ENCODE measurements around the gene SETD2. TPM values are rescaled to one million over a fixed set of nuclear protein-coding genes. Genes with fewer than 3 reads are reported as not detected.
A peak's percentile ranks its signal among the peaks of the same experiment; 100 is the strongest.
"Not testable (repeated sequence)": the region's sequence is repeated elsewhere in the genome, so short reads cannot be mapped to it uniquely, and the experiment has no call there.

The SETD2 gene
- total and polyA plus RNA-seq, 2 experiments from 2014 or later = 16.7 to 45.2 TPM

- no peak for TF ChIP-seq ETS1 (IDR thresholded peaks at IDR 0.05)
- TF ChIP-seq CREB1 (CRISPR knock-in tag; IDR thresholded peaks at IDR 0.05; ENCODE audit: low read depth) = no peak
- TF ChIP-seq EZH2 (IDR thresholded peaks at IDR 0.05; ENCODE audit: low read depth, unreplicated experiment) = no peak
- TF ChIP-seq CTCF (conservative IDR thresholded peaks at IDR 0.05; ENCODE audit: low read depth in 2 of 2) = no peak
- TF ChIP-seq JUNB (IDR thresholded peaks at IDR 0.05; ENCODE audit: unreplicated experiment) = no peak
Measured at GRCh38 chr3:47041114-47041513, 122.8 kb downstream of the SETD2 start (continued).

DNA sequence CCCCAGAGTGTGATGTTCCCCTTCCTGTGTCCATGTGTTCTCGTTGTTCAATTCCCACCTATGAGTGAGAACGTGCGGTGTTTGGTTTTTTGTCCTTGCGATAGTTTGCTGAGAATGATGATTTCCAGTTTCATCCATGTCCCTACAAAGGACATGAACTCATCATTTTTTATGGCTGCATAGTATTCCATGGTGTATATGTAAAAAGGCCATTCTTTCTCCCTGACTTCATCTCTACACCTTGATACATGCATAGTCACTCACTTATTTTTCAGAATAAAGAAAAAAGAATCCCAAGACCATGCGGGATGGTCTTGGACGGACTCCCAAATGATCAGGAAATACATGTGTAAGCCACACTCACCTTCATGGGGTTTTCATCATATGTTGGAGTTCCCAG is 126.6 kb downstream of the SETD2 start:
- H3K4me3 ChIP-seq; H3K79me2 ChIP-seq (replicated peaks; ENCODE audit: insufficient read depth); H3K27me3 ChIP-seq (ENCODE audit: insufficient read depth); H3K9me3 Mint-ChIP-seq; H3K4me1 ChIP-seq (ENCODE audit: insufficient read depth); H3K27me3 Mint-ChIP-seq (ENCODE audit: insufficient read depth, low read depth, poor library complexity); H3K9me2 ChIP-seq (ENCODE audit: insufficient read depth); H3F3A ChIP-seq (replicated peaks; ENCODE audit: low read depth); H3K4me1 Mint-ChIP-seq; DNase-seq (ENCODE audit: low spot score); H2AFZ ChIP-seq; H3K4me2 ChIP-seq; ATAC-seq; H3K4me3 Mint-ChIP-seq; H3K27ac Mint-ChIP-seq: not testable (repeated sequence)
- H3K36me3 ChIP-seq (ENCODE audit: insufficient read depth) = peaks cover 43% of the 10 kb centered on the region
- peaks cover 12% of the 10 kb centered on the region; the same call in 1 of the 2 replicates for H4K20me1 ChIP-seq (replicated peaks; ENCODE audit: insufficient read depth)
- H3K27ac ChIP-seq (ENCODE audit: low read depth) = peak overlapping the region; percentile 12; the same call in 1 of the 2 replicates
- peaks cover 64% of the 10 kb centered on the region for H3K36me3 Mint-ChIP-seq (ENCODE audit: low read depth)

DNA sequence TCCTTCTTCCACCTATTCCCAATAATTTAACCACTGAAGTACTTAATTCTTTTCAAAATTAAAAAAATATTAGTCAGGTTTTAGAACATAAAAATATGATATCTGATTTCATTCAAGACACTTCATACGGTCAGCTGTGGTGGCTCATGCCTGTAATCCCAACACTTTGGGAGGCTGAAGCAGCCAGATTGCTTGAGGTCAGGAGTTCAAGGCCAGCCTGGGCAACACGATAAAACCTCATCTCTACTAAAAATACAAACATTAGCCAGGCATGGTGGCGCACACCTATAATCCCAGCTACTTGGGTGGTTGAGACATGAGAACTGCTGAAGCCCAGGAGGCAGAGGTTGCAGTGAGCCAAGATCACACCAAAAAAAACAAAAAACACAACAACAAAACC is 127.8 kb downstream of the SETD2 start:
- H3K4me3 ChIP-seq = no peak overlapping the region
- H3K4me1 Mint-ChIP-seq = no peaks in the 10 kb centered on the region
- no peak for DNase-seq (ENCODE audit: low spot score)
- H3K4me3 Mint-ChIP-seq = no peak overlapping the region
- peaks cover 12% of the 10 kb centered on the region; the same call in 1 of the 2 replicates for H4K20me1 ChIP-seq (replicated peaks; ENCODE audit: insufficient read depth)
- no peaks in the 10 kb centered on the region for H3F3A ChIP-seq (replicated peaks; ENCODE audit: low read depth)
- ATAC-seq = no peak
- 0 out of 3 replicates have a peak, but pooled peaks cover 4% of the 10 kb centered on the region for H3K9me3 Mint-ChIP-seq
- no peaks in the 10 kb centered on the region for H3K27me3 Mint-ChIP-seq (ENCODE audit: insufficient read depth, low read depth, poor library complexity)
- no peak overlapping the region for H3K27ac Mint-ChIP-seq
- H3K9me2 ChIP-seq (ENCODE audit: insufficient read depth) = no peaks in the 10 kb centered on the region
- peaks cover 55% of the 10 kb centered on the region for H3K36me3 Mint-ChIP-seq (ENCODE audit: low read depth)
- H3K36me3 ChIP-seq (ENCODE audit: insufficient read depth) = peaks cover 34% of the 10 kb centered on the region
- H3K4me2 ChIP-seq = no peak overlapping the region
- H3K4me1 ChIP-seq (ENCODE audit: insufficient read depth) = no peaks in the 10 kb centered on the region
- no peaks in the 10 kb centered on the region for H3K79me2 ChIP-seq (replicated peaks; ENCODE audit: insufficient read depth)
- H3K27ac ChIP-seq (ENCODE audit: low read depth) = no peak overlapping the region
- no peaks in the 10 kb centered on the region for H3K27me3 ChIP-seq (ENCODE audit: insufficient read depth)
- H2AFZ ChIP-seq = no peak overlapping the region
- TF ChIP-seq CTCF (conservative IDR thresholded peaks at IDR 0.05; ENCODE audit: low read depth in 2 of 2) = no peak
- TF ChIP-seq JUNB (IDR thresholded peaks at IDR 0.05; ENCODE audit: unreplicated experiment) = no peak
- TF ChIP-seq POLR2AphosphoS5 (IDR thresholded peaks at IDR 0.05; ENCODE audit: low read depth) = no peak
- no peak for TF ChIP-seq EZH2 (IDR thresholded peaks at IDR 0.05; ENCODE audit: low read depth, unreplicated experiment)
- no peak for TF ChIP-seq ZNF462 (CRISPR knock-in tag; IDR thresholded peaks at IDR 0.05)
- TF ChIP-seq EZH2phosphoT487 (IDR thresholded peaks at IDR 0.05; ENCODE audit: unreplicated experiment) = no peak
- no peak for TF ChIP-seq CREB1 (CRISPR knock-in tag; IDR thresholded peaks at IDR 0.05; ENCODE audit: low read depth)

All from GM23338 (cell line).